IPS-NIHi11 (cell line): ENCODE results near the gene MYRFL.

Experiments used
- DNase-seq: peaks from one replicate; pipeline ENCODE4 v3.0.0; 2012; ENCODE audit warnings: mixed read lengths, low spot score

MYRFL gene

GRCh38 chr12:69897744-69898143, 72.7 kb downstream of the MYRFL start:
- peak; percentile 56 for DNase-seq

- DNase-seq = no peak
Observed at GRCh38 chr12:69898236-69898635, 73.2 kb downstream of the MYRFL start.

- DNase-seq = peak; percentile 68
Observed at GRCh38 chr12:69900720-69901131, 75.7 kb downstream of the MYRFL start.

GRCh38 chr12:69901221-69901905, 76.3 kb downstream of the MYRFL start:
- no peak for DNase-seq

DNA sequence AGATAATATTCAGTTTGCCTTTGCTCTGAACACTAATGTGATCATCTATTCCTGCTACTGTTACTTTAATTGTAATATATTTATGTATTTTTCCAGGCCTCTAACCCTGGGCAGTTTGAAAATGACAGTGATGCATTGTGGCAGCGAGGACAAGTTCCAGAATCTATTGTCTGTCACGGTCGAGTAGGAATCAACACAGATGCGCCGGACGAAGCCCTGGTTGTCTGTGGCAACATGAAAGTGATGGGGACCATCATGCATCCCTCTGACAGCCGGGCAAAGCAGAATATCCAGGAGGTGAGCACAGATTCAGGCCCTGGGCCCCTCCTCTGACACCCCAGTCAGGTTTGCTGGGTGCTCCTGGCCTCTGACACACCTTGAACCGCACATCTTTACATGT, 78.5 kb downstream of the MYRFL start:
- no peak for DNase-seq

GRCh38 chr12:69904777-69905176, 79.8 kb downstream of the MYRFL start:
- DNase-seq = no peak

DNA sequence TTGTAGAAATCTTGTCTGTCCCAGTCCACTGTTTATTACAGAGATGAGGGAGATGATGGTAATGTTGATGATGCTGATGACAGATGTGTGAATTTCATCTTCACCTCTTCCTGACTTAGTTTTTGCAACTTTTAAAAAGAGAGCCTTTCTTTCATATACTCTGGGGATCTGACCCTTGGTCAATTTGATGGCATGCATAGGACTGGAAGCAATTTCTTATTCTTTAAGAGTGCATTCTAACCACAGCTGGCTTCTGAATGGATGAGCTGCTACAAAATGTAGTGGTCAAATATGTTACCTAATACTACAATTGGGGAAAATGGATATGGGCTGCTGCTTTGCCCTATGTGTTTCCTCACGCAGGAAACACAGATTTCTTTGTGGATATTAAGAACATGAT, 80.8 kb downstream of the MYRFL start:
- DNase-seq = no peak

GRCh38 chr12:69906411-69907216, 81.6 kb downstream of the MYRFL start:
- DNase-seq = no peak

DNA sequence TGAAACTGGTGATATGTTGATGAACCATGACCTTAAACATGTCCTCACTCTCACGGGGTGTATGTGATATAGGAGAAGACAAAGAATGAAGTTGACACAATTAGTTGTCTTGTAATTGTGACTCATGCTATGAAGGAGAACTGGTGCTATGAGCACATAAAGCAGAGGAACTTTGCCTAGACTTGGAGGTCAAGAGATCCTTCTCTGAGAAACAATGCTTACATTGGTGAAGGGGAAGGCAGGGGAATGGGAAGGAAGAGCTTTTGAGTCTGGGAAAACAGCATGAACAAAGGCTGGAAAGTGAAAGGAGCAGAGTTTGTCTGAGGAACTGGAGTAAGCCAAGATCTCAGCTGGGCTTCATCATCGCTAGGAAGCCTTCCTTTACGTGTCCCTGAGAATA, 83.2 kb downstream of the MYRFL start:
- DNase-seq = no peak

GRCh38 chr12:69910694-69911093, 85.7 kb downstream of the MYRFL start:
- DNase-seq = no peak

- no peak for DNase-seq
Observed at GRCh38 chr12:69913526-69913925, 88.5 kb downstream of the MYRFL start.

- no peak for DNase-seq
Observed at GRCh38 chr12:69915964-69916363, 90.9 kb downstream of the MYRFL start.

DNA sequence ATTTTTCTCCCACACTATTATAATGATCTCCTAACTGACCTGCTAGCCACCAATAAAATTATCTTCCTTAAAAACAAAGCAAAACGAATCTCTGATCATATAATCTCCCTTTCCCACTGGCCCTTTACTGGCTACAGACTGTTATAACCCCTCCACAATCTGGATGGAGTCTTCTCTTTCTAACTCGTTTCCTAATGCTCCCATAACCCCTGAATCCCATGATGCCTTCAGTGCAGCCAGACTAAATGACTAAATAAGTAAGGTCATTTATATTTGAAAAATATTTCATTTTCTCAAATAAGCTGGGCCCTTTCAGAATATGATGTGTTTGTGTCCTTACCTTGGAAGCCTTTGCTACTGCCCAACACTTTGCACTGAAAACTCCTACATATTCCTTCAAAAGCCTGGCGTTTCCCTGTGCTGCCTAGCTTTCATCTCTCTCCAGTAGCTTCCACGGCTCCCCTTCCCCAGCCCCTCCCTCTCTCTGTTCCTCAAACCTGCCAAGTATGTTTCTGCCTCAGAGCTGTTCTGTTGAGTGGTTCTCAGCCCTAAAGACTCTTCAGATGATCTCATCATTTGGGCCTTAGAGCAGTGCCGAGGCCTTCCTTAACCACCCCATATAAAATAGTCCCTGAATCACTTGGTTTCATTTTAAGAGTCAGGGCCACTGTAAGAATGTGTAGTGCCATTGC, 91.7 kb downstream of the MYRFL start:
- no peak for DNase-seq

- DNase-seq = no peak
Observed at GRCh38 chr12:69918287-69918686, 93.3 kb downstream of the MYRFL start.

GRCh38 chr12:69919495-69919894, 94.5 kb downstream of the MYRFL start:
- DNase-seq = no peak

- DNase-seq = no peak
Observed at GRCh38 chr12:69921831-69922230, 96.8 kb downstream of the MYRFL start.

- no peak for DNase-seq
Observed at GRCh38 chr12:69922999-69923398, 98.0 kb downstream of the MYRFL start.

DNA sequence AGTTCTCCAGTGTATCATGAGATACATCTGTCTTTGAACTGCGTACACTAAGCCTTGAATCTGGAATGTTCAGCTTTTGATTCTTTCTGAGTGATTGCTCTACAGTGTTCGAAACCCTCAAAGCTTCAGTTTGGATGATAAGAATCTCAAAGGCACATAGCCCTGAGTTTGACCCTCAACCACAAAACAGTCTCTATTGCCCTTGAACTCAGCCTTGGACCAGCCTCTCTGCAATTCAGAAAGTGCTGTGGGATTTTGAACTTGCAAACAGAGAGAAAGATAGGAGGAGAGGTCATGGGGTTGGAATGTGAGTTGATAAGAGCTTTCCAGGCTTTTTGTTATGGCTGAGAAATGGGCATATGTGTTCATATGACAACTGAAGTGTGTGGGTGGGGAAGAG, 100.3 kb downstream of the MYRFL start:
- DNase-seq = no peak

DNA sequence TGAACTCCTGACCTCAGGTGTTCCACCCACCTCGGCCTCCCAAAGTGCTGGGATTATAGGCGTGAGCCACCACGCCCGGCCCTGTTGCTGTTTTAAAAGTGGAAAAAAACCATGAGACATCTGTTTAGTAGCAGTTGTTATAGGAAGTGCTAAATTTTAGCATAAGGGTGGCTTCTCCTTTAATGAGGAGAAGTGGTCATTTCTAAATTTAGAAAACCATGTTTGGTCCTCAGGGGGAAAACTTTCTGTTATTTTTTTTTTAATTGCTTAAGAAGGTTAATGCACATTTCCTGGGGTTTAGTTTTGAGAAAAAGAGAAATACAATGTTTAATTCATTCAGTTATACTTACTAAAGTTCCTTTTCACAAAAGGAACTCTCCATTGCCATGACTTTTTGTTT, 102.1 kb downstream of the MYRFL start:
- DNase-seq = no peak

DNA sequence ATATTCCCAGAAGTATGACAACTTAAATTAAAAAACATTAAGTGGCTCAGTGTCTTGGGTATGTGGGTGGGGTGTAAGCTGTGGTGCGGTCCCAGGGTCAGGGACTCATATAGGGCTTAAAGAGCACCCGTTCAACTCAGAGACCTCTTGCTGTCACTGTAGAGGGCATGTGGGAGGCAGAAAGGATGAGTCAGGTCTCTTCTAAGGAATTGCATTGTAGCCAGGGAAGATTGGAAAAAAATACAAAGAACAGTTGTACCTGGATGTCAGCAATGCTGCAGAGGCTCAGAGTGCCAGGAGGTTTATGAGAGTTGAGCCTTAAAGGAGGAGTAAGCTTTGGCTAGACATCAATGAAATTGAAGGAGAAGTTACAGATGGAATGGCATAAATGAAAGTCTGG, 104.1 kb downstream of the MYRFL start:
- no peak for DNase-seq

DNA sequence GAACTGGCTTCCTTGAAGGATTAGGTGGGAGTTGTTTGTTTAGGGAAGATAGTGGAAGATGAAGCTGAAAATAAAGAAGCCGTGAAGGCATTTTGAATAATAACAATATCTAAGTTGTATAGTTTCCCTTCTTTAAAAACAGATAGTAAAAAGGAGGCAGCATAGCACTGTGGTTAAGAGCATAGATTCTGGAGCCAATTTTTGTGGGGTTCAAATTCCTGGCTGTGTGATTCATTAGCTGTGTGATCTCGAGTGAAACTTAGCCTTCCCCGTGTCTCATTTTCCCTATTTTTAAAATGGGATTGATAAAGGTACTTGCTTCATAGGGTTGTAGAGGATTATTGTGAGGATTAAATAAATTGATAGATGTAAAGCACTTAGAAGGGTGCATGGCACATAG, 104.5 kb downstream of the MYRFL start:
- DNase-seq = no peak

DNA sequence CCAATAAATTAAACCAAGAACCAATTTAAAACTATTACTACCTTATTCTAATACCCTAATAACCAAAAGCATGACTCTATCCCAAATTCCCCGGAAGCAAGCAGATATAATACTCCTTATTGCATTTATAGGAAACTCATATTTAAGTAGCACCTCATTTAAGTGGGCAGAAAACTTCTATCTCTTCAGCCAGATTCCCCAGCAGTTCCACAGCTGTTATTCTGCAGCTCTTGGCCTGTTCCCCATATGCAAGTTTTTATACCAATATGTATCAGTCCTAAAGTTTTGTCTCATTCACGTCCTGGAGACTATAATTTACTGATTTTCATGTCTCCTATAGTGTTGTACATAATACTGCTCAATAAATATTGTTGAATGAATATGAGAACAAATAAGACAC, 106.5 kb downstream of the MYRFL start:
- DNase-seq = no peak

DNA sequence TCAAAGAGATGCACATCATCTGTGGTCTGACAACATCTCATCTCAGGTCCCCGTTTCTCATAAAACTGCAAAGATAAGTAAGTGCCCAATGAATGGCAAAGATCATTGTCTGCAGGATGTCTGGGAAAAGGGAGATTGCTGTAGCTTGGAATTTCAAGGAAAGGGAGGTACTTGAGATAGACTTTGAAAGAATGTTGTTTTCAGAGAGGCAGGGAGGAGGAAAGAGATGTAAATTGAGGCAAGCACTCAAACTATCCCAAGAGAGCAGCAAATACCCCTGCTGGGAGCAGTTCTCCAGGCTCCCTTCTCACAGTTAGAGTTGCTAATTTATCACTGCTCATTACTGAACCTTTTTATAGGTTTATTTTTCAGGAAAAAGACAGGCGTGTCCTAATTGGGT, 107.1 kb downstream of the MYRFL start:
- DNase-seq = peak; percentile 36
